NCI-H2081 treated with DMSO at 0.1 percent for 48 hours (cell line): Measurements from ENCODE around the gene STX18.

Experiments
- DNase-seq: peaks from one replicate; lab custom pipeline; 2025; lab: John Stamatoyannopoulos, UW

Gene STX18

DNA sequence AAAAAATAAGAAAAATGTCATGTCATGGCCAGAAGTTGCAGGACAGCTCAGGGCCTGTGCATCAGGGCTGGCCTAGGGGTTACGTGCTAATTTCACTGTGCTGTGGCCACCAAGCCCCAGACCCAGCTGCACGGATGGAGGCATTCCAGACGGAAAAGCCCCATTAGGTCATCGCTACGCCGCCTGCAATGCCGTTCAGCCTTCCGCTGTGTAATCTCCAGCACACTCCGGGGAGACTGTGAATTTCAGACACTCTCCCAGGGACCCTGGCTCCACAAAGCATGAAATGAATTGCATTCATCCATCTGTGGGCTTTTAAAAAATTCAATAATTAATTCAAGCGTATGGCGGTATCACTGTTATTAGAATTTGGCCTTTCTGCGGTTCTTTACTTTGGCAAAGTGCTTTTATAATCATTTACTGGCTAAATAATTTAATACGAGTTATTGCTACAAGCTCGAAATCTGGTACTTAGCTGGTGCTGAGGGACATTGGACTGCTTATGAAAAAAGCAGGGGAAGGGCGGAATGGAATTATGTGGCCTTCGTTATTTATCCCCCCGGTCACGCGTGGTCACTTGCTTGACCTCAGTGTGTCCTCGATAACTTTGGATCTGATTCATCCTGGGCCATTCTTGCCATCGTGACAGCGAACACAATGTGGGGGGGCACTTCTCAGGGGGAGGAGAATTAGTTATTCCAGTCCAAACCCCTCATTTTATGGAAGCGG, 164.0 kb downstream of the STX18 start:
- no peak for DNase-seq

DNA sequence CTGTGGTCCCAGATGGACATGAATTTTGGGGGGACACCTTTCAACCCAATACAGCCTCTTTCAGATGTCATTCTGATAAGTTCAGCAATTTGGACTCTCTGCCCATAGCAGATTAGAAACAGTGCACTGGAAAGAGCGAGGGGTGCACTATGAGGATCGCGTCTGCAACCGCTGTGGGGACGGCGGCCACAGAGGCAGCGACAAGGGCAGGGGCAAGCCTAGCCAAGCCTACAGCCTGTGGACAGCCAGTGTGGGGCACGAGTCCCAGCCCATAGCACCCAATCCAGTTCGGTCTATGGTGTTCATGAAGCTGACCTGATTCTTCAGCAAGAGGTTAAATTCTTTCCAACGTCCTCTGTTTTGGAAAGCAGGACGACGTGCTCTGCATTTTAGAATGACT, 164.7 kb downstream of the STX18 start:
- DNase-seq: no peak

GRCh38 chr4:4376074-4376473, 165.8 kb downstream of the STX18 start:
- DNase-seq: no peak

GRCh38 chr4:4374388-4375098, 167.3 kb downstream of the STX18 start:
- DNase-seq: no peak
